COLO668 (cell line): ENCODE measurements around the gene GSTT2.

Experiments used
- DNase-seq: peaks from one replicate; lab custom pipeline; 2025; ENCODE audit not compliant: unreplicated experiment; lab: John Stamatoyannopoulos, UW

The GSTT2 gene

DNA sequence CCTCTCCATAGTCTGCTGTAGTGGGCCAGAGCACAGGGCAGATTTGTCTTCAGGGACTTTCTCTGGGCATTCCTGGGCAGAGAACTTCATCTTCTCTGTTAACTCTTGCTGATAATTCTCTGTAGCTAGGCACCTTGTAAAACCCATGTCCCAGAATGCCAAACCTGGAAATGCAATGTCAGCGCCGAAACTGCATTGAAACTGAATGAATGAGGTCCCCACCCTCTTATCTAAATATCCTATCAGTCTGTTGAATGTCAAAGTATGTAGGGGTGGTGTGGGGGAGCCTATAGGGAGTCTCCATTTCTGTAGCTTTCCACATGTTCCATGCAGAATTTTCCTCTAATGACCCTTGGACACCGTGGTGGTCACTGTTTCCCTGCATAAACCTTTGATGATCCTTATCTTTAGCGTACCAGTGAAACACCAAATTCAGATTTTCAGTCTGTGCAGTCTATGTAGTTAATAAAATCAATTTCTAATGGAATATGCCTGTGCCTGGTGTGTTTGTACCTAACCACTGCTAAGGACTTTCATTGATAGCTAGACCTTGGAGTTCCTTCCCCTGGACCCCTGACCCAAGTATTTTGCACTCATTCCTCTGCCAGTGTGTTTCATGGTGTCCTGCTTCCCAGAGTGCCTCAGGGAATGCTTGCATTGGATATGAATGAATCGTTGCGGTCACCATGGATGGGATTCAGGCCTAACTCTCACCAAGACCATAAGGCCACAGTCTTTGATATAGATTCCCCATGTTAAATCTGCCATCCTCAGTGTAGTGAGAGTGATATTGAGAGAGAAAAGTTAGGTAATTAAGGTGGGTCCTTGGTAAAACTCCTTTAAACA is 28.7 kb downstream of the GSTT2 start:
- no peak for DNase-seq

DNA sequence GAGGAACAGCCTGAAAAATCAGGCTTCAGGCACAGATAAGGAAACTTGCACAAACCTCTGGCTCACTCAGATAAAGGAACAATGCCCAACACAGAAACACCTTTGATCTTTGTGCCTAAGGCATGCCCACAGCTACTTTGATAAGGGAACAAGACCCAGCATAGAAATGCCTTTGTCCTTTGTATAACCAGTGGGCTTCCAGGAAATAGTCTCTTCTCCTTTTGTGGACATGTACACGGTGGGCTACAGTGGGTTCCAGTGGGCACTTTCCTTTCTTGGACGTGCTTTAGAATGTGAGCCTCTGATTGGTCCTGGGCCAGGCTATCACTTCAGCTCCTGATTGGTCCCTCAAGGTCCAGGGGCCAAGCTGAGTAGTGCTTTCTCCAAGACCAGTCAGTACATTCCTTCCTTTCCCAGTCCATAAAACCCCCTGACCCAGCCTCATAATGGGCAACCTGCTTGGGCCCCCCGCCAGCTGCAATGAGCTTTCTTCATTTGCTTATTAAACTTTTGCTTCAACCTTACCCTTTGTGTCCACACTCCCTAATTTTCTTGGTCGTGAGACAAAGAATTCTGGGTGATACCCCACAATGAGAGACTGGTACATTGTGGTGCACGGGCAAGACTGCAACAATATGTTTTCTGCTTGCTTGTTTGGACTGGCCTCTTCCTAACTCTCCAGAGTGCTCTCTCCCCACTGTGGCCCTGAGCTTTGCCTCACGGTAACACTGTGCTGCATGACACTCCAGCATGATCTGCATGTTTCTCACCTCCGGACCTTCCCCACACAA is 29.5 kb downstream of the GSTT2 start:
- DNase-seq = no peak

DNA sequence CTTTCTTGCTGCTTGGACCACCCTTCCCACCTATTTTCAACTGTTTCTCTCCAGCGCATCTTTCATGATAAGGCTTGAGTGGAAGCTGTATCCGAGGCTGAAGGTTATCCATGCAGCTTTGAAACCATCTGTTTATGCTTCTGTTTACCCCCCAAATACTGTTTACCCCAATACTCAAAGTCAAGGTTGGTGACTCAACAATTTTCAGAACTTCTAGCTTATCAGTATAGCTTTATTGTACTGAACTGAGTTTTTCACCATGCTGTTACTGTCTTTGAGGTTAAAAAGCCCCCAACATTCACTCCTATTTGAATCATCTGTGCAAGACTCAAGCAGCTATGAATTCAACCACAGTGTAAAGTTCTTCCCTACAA is 30.1 kb downstream of the GSTT2 start:
- no peak for DNase-seq

DNA sequence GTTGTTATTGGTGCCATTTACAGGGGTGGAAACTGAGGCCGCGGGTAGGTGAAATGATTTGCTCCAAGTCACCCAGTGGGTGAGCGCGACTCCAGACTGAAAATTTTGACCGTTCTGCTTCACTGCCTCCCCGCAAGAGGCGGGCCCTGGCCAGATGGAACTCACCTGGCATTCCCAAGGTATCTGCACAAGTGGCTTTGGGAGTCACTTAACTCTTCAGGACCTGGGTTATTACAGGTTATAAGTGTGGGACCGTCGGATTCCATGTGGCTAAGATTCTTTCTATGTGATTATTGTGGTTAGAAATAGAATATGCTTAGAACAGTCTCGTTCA is 31.8 kb downstream of the GSTT2 start:
- peak; percentile 63 for DNase-seq

DNA sequence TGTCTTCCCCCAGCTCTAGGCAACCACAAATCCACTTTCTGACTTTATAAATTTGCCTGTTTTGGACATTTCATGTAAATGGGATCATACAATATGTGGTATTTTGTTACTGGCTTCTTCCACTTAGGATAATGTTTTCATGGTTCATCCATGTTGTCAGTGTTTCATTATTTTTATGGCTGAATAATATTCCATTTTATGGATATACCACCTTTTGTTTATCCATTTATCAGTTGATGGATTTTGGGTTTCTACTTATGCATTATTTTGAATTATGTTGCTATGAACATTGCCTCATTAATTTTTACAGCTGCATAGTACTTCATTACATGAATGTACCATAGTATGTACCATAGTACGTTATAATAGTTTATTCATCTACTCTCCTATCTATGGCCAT is 36.2 kb downstream of the GSTT2 start:
- no peak for DNase-seq

DNA sequence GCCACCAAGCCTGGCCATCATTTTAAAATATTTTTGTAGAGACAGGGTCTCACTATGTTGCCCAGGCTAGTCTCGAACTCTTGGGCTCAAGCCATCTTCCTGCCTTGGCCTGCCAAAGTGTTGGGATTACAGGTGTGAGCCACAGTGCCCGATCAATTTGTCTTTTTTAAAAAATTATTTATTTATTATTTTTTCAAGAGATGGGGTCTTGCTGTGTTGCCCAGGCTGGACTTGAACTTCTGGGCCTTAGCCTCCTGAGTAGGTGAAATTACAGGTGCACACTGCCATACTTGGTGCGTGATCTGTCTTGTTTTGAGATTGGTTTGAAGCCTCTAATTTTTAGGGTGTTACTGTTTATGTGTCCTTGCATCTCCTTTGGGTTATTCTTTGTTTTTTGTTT is 41.4 kb downstream of the GSTT2 start:
- DNase-seq = no peak

DNA sequence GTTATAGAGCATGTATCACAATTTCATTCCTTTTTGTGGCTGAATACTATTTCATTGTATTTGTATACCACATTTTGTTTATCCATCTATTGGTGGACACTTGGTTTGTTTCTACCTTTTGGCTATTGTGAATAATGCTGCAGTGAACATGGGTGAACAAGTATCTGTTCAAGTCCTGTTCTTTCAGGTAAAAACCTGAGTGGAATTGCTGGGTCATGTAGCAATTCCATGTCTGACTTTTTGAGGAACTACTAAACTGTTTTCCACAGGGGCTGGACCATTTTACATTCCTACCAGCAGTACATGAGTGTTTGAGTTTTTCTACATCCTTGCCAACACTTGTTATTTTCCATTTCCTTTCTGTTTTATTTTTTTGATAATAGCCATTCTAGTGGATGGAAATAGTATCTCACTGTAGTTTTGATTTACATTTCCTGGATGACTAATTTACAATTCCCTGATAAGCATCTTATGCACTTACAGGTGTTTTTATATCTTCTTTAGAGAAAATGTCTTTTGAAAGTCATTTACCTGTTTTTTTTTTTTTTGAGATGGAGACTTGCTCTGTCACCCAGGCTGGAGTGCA is 43.4 kb downstream of the GSTT2 start:
- DNase-seq = no peak

DNA sequence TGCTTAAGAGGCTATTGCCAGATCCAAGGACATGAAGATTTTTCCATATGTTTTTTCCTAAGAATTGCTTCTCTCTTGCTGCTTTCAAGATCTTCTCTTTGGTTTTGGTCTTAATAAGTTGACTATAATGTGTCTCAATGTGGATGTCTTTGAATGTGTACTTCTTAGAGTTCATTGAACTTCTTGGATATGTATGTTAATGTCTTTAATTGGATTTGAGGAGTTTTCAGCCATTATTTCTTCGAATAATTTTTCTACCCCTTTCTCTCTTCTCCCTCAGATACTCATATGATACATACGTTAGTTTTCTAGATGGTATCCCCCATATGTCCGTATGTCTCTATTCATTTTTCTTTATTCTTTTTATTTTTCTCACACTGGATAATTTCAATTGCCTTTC is 44.4 kb downstream of the GSTT2 start:
- no peak for DNase-seq

DNA sequence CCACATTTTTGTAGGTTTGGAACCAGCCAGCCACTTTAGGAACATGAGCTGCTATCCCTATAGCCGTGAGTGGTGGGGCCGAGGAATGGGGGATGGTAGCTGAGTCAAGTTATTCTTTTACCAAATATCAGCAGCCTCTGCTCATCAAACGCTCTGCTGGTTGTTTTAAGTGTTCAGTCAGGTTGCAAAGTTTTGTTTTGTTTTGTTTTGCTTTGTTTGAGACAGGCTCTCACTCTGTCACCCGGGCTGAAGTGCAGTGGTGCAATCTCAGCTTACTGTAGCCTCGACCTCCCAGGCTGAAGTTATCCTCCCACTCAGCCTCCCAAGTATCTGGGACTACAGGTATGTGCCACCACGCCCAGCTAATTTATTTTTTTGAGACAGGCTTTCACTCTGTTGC is 45.5 kb downstream of the GSTT2 start:
- no peak for DNase-seq

DNA sequence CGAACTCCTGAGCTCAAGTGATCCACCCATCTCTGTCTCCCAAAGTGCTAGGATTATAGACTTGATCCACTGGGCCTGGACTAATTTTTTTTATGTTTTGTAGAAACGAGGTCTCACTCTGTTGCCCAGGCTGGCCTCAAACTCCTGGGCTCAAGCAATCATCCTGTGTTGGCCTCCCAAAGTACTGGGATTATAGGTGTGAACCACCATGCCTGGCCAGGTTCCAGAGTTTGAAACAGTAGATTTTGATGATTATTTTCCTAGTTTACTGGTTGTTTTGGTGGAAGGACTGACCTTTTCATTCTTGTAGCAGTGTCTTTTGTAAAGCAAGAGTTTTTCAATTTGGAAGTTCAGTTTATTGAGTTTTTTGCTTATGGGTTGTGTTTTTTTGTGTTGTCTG is 46.1 kb downstream of the GSTT2 start:
- no peak for DNase-seq

DNA sequence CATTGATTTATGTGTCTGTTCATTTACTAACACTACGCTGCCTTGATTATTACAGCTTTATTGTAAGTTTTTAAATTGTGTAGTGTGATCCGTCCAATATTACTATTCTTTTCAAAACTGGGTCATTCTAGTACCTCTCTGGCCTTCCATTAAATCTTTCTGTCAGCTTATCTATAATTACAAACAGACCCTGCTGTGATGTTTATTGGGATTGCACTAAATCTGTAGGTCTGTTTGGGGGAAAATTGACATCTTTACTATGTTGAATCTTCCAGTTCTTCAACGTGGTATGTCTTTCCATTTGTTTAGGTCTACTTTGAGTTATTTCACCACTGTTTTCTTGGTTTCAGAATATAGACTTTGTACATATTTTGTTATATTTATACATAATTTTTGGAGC is 46.8 kb downstream of the GSTT2 start:
- DNase-seq = no peak

DNA sequence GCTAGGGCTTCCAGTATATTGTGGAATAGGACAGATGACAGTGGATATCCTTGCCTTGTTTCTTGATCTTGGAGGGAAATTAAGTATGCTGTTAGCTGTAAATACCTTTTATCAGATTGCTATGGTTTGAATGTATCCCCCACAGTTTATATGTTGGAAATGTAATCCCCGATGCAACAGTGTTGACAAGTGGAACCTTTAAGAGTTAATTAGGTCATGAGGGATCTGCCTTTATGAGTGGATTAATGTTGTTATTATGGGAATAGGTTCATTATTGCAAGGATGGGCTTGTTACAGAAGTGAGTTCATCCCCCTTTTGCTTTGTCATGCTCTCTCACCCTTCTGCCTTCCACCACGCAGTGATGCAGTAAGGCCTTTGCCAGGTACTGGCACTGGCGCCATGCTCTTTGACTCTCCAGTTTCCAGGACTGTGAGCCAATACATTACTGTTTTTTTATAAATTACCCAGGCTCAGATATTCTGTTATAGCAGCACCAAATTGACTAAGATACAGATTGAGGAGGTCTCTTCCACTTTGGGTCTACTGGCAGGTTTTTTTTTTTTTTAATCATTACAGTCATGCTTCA is 47.5 kb downstream of the GSTT2 start:
- no peak for DNase-seq

DNA sequence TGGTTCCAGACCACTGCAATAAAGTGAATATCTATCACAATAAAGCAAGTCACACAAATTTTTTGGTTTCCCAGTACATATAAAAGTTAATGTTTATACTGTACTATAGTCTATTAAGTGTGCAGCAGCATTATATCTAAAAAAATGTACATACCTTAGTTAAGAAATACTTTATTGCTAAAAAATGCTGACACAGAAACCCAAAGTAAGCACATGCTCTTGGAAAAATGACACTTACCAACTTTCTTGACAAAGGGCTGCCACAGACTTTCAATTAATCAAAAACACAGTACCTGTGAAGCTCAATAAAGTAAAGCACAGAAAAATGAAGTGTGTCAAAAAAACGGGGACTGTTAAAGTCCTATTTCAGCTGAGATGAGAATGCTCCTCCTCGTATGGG is 48.1 kb downstream of the GSTT2 start:
- DNase-seq = no peak

DNA sequence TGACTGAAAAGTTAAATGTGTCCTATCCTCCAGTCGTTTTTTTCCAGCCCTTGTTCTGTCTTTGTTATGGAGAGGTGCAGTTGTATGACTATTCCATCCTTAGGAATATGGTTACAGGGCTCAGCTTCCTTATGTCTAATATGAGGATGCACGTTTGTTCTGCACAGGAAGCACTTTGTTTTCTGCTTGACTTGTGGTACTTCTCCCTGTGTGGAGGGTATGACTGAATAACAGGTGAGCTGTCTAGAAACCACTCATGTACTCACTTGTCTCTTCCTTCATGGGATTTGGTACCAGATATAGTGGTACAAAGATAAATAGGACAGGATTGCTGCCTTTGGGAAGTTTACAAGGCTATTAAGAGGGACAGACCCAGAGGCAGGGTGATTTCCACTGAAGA is 48.6 kb downstream of the GSTT2 start:
- no peak for DNase-seq

DNA sequence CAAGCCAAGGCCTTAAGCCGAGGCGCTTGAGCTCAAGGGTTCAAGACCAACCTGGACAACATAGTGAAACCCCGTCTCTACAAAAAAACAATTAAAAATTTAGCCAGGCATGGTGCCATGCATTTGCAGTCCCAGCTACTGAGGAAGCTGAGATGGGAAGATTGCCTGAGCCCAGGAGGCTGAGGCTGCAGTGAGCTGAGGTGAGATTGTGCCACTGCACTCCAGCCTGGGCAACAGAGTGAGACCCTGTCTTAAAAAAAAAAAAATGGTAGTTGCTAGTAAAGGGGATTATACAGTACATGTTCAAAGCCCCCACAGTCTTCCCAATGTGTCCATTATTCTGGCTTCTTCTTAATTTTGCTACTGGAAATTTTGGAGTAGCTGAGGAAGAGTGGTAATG is 49.4 kb downstream of the GSTT2 start:
- no peak for DNase-seq

DNA sequence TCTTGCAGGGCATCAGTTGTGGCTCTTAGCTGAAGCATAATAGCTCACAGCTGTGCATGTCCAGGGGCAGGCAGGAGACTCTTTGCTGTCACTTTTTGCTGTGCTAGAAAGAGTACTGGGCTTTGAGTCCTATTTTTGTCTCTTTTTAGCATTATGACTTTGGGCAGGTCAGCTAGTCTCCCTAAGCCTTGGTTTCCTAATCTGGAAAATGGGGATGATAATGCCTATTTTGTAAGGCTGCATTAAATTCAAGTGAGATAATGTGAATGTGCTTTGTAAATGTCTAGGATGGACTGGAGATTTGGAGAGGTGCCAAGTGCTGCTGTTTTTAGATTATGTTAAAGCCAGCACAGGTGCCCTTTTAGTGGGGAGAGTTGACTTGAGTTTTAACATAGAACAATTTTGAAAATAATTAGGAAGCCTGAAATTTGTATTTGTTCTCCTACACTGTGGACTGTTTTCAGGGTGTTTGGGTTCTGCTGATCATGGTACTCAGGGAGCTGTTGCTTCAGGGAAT is 50.3 kb downstream of the GSTT2 start:
- no peak for DNase-seq
